GM18907 (cell line): ENCODE measurements around the gene MEIS2.

Experiments
- ATAC-seq: cut with Tn5 transposase; IDR thresholded peaks from one replicate; pipeline ENCODE4 v1.9.1; 2021; ENCODE audit warnings: mild to moderate bottlenecking, moderate library complexity; ENCODE audit not compliant: unreplicated experiment

Gene MEIS2

DNA sequence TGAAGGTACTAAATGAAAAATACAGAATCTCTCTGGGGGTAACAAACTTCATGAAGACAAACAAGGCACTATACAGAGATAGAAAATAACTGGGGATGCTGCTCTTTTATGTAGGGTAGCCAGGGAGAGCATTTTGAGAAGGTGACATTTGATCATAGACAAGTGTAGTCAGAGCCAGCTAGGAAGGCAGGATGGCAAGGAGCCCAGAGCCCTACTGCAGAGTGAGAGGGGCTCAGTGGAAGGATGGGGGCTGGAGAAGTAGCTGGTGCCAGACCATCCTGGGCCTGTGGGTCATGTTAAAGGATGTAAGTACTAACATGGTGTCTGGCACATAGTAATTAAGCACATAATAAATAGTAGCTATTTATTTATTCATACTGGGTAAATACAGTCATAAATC lies 133.6 kb downstream of the MEIS2 start:
- ATAC-seq = no peak

DNA sequence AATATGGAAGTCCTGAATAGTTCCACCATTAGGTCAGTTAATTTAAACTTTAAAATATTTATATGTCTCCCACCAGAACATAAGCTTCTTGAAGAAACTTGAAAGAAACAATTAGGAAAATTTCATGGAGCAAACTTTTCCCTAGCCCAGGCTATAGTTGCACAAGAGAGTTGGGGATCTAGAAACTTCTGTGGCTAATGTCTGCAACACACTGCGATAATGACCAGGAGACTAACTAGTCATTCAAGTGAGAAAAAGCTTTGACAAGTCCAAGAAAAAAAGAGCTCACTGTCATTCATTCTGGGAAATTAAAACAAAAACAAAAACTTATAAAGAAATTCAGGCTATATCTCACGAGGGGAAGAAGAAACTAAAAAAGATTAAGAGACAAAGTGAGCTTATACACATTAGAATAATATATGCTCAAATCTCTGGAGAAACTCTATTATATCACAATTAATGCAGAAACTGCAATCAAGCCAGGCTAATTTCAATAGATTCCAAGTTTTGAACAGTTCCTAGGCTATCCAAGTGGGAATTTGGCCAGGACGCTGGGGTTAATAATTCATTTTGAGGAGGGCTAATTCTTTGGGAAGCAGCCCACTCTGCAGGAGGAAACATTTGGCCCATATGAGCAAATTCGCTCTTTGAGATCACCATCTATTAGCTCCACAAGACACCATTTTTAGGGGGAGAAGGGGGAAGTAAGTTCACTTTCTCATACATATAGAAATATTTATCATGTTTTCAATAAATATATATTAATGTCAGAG lies 134.6 kb downstream of the MEIS2 start:
- no peak for ATAC-seq

DNA sequence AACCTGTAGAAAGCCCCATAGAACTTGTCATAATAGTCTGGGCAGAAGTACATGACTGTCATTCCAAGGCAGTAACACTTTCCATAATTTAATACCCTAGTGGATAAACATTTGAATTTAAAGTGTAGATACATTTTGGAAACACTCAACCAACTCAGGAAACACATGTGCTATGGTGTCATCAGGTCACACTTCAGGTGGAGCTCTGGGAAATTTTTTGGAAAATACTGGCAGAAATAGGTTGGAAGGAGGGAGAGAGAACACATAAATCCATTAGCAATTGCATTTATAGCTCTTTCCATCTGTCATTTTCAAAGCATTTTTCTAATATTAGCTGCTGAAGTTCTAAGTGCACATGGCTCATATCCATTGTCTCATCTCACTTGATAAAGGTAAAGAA lies 135.7 kb downstream of the MEIS2 start:
- no peak for ATAC-seq

DNA sequence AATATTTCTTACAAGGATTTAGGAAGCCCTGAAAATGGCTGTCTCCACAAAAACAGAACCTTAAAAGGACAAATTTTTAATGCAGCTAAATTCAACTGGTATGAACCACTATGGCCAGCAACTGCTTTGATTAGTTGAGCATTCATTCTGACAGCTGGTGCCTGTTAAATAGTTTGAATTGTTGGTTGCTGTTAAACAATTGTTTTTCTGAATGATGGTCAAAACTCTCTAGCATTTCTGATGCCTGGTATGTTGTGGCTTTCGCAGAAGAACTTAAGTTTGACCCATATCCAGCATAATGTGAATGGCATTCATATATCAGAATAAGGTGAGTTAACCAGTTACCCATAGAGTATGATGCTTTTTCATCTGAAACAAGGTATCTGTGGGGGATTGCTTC lies 138.4 kb downstream of the MEIS2 start:
- ATAC-seq = no peak

DNA sequence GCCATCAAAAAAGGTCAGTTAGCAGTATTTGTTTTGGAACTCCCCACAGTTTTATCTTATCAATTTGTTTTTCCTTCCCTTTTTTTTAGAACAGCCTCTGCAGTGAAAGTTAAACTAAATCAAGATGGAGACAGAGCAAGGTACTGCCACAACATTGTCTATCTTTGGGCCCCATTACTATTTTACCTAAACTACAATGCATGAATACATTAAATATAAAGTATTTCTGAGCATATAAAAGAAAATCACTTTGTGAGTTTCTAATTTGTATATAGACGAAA lies 139.5 kb downstream of the MEIS2 start:
- no peak for ATAC-seq

DNA sequence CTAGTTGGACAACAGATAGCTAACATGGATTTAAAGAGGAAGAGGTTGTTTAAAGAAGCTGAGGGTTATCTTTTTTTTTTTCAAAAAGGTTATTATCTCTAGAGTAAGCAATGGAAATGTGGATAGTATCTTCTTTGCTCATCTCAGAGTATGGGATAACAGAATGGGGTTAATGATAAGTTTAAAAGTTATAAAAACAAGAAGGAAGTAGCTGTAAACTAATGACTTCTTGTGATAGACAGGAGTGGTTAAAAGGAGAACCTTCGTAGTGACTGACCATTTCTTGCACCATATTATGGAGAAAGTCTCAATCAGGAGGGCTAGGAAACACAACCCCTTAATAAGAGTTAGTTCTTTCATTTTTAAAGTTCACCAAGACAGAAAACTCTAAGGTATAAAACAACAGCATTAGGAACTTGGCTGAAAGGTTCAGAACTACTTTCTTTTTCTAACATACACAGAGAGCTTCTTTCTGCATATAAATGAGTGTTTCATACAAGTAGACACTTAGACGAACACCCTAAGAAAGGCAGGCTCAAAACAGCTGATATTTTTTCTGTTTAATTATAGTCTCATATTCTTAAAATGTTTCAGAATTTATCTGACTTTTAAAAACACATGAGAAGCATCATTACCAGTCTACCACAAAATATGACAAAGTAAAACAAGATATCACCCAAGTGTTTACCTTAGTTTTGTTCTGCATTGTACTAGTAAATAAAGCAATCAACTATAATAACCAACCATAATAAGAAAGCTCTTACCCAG lies 140.0 kb downstream of the MEIS2 start:
- no peak for ATAC-seq

DNA sequence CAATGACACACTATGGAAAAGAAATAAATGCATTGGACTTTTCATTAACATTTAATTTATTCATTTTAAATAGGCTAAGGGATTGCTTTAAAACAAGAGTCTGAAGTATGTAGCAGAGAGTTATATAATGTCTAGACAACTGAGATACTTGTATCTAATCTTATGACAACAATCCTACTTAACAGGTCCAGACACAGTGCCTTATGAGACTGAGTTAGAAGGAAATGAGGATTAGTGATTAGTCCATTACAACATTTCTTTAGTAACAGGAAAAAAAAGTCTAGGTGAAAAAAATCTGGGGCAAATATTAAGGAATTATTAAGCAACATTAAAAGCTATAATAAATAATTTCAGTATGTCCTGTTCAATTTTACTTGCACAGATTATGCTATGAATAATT lies 140.6 kb downstream of the MEIS2 start:
- no peak for ATAC-seq

DNA sequence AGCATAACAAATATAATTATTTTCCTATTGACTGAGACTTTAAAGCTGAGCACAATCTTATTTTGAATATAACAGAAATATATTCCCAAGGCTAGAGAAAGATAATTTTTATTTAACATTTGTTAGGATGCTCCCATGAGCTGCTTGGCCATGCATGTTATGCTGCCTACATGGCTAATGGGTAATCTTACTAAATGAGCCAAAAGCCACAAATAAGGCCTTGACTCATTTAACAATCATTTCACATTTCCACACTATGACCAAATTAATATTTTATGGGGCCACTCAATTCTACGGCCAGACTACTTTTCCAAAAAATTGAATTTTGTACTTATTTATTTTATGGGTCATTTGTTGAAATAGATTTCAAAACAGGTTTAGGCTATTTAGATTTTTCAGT lies 141.7 kb downstream of the MEIS2 start:
- no peak for ATAC-seq

DNA sequence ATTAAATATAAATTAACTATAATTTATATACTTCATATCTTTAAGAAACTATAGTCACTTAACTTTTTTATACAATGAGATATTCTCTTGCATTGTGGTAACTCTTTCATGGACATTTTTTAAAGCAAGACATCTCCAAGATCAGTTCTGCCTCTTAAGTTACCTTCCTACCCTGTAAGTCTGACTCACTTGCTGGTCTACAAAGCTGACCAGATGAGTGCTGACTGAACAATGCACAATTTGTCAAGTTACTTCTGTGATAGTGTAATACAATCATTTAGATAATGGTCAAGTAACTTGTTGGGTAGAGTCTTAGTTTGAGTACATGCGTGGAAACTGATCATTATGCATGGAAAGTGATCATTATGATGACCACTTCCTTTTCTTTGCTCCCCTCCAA lies 145.9 kb downstream of the MEIS2 start:
- ATAC-seq = no peak

DNA sequence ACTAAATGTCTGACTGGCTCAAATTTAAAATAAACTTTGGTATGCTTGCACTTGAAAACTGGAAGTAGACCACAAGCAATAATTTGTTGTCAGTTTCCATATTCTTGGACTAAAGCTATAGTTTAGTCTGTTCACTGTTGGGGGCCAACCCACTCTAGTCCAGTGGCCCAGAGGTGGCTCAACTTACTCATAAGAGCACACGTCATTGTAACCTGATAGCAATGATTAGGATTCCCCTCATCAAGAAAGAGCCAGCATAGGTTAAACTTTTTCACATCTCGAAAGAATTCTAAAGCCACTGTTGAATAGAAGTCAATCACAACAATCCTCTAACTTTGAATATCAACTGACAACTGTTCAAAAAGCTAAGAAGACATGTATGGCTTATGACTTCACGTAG lies 147.0 kb downstream of the MEIS2 start:
- no peak for ATAC-seq

DNA sequence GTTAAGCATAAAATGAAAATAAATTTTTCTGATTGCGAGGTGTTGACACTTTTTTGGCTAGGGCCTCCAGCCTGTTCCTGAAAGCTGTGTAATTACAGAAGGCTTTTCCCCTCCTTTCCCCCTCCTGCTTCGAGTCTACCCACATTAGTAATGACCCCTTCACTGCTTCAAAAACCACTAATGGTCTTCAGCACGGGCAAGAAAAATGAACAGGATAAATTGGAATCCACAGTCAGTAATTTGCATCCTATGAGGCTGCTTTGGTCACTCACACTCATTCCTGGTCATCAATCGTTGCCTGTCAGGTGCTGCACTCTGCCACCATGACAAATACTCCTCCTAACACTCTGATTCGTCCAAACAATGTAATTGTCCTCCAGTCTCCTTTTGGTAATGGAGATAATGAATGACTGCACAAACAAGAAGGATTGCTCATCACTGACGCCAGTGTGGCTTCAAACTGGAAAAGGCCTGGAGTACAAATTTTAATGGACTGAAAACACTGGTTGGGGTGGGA lies 148.6 kb downstream of the MEIS2 start:
- no peak for ATAC-seq

DNA sequence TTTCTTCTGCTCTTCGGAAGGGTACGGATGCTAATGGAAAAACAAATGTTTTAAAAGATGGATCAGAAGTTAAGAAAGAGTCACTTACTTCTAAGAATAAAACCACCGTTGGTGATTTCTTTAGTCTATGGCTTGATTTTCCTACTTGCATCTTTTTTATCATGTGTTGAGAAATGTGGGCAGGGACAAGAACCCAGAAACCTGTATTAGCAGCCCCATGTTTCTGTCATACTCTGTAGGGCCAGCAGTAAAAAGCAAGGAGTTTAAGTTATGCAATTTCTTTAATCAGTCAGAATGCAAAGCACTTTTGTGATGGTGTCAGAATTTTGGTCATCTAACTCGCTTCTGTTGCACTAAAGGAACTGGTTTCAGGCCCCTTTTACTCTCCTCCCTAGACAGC lies 150.0 kb downstream of the MEIS2 start:
- ATAC-seq = no peak

DNA sequence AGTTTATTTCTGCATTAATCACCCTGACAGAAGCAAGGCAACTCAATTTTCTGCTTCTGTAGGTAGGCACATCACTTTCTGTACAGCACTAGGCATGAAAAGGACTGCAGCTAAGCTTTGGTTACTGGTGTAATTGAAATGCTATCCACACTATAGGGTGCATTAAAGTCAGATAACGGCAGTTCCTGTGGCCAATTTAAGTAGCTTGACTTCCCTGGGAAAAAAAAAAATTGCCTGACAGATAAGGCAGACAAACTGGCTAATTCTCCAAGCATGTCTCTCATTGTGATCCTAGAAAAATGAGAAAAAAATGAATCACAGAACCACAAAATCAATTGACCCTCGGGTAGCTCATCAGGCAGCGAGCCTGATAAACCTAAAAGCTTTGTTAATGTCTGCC lies 151.4 kb downstream of the MEIS2 start:
- no peak for ATAC-seq

DNA sequence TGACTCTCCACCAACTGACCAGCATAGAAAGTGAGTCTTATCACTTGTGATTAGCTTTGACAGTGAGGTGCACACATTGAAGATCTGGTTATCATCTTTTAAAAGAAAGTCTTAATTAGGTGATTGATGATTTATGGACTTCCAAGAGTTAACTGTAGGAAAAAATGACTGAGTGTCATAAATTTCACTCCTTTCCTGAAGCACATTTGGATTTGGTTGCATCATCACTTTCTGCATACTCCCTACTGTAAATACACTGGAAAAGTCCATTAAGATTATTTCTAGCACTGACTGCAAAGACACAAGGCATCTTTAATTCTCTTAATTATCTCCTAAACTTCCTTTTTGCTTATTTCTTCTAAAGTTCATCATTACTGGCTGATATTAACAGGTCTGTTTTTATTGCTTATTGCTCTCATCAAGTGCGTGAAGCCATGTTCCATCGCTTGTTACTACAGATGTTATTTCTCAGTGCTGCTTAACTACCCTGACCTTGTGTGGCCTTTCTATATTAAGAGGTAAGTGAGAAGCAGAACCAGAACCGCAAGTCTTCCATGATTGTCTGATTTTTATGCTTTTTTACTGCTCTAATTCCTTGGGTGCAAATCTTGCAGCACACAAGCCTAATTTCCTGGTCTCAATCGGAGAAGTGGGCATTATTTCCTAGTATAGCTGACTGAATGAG lies 153.2 kb downstream of the MEIS2 start:
- no peak for ATAC-seq

DNA sequence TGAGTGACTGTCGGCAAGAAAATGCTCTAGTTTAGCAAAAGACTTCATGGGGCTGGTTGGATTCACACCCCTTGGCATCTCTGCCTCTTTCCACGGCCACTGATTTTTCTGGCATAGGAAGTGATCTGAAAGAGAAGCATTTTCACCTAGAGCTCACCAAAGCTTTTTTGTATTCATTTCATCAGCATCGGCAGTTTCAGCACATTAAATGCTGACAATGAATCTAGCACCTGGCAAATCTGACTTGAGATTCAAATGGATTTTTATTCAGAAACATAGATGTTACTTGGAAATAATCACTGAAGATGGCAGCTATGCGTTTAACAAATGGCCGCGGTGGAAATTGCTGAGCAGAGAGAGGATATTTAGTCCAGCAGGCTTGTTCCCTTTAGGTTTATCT lies 155.9 kb downstream of the MEIS2 start:
- no peak for ATAC-seq

DNA sequence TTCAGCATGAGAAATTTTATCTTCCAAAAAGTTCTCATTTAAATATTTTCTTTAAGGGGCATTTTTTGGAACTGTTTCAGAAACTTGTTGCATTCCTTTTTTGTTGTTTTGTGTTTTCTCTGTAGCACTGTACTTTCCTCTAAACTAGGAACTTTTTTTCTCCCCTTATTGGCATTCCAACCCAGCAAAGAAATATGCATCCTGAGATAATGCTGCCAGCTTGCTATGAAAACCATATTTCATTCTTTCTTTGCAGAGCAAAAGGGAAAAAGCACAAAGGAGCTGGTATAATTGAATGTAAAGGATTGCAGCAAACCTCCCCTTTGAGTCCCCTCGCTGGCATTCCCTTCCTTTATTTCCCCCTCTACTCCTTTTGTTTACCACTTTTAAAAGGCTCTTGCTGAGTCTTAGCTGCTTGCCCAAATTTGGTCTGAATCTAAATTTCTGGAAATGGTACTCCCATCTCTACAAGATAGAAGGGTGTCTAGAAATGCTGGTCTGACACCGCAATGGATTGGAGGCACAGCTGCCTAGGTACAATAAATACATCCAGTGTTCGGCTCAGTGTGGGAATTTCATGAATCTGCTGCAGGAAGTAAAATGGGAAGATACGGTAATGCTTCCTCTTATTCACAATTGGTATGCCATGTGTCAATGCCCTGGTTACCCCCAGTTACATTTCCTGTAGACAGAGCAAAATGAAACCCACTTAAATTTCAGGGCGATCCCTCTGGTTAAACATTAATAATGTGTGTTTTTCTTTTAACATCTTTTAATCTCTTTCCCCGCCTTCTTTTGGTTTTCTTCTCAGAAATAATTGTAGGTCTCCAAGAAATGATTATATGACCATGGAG lies 156.6 kb downstream of the MEIS2 start:
- no peak for ATAC-seq

DNA sequence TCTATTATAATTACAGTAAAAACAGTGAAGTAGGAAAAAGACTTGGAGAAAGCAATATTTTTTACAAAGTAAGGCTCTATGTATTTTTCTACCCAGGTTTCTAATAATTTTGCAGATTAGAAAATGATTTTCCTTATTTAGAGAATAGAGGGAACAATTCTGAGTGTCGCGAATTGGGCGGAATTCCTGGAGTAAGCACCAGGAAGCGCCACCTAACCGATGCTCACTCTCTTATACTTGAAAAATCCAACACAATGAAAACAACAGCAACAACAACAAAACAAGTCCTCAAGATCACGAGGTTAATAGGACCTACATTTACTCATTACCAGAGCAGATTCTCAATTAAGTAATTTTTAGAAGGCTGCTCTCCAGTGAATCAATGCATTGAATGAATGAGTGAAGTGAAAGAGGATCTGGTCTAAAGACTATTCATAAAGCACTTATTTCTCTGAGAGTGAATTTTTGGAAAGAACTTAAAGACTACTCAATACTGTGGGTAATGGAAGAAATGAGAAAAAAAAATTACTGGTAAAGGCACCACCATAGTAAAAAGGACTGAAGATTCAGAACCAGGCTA lies 158.0 kb downstream of the MEIS2 start:
- ATAC-seq = no peak

DNA sequence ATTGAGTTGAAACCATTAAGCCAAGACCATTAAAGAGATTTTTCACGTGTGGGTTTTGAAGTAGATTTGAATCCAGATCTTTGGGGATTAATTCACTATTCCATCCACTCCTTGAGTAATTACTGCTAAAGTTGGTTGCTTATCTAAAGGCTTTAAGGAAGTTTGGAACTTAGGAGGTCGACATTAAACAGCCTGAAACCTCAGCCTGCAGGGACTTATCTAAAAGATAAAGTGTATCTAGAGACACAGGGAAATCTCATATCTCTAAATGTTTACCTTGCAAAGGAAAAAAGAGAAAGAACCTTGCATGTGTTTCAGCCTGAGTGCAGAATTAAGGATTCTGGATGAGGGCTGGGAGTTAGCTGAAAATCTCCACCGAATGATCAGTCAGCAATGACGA lies 158.6 kb downstream of the MEIS2 start:
- ATAC-seq = no peak

DNA sequence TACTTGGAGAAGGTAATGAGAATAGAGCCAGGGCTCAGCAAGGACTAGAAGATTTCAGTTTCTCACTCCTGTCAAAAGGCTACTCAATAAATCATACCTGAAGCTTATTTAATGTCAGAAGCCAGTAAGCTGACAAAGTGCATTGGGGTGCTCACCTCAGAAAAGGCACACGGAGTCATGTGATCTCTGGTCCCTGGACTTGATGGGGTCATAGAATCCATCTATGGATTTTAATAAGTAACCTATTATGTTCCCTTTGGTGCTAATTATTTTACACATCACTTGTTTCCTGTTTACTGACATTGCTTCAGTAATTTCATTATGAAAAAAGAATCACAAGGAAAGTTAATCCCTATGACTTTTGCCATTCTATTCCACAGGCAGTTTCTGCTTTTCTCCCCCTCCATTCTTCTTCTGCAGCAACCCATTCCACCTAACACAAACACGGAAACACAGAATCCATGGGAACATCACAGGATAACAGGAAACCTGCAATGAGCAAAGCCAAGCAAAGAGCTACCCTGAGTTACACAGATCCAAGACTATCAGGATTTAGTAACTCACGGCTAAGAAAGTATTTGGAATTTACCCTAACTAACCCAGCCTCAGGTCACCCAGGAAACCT lies 159.6 kb downstream of the MEIS2 start:
- ATAC-seq = no peak

DNA sequence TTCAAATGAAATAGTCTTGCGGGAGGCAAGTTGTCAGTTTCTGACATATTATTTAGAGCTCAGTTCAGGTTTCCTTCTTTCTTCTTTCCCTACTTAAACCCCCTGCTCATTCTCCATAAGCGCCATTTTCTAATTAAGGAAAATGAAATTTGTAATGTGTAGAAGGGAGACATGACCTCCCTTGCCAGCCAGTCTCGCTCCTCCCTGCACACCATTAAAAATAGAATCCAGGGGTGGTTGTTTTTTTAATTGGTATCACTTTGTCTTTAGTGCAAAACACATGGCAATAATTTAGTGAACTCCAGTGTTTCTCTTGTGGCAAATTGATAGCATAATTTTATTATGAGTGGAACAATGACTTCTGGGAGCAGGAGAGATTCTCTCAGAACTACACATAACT lies 160.1 kb downstream of the MEIS2 start:
- ATAC-seq = no peak
